Endodermal cell (in vitro differentiated cells): Measurements from ENCODE around the gene GLIS1. TPM values are rescaled to one million over a fixed set of nuclear protein-coding genes. Genes with fewer than 3 reads are reported as not detected.

ENCODE experiments used
- DNase-seq: peaks from one replicate; pipeline ENCODE4 v3.0.0-alpha.2; 2017
- H3K27ac ChIP-seq: 2 replicates; pipeline ENCODE4 v1.5.1; 2013; ENCODE audit warnings: mild to moderate bottlenecking, low read depth, low read length, moderate library complexity
- H3K27me3 ChIP-seq: 2 replicates; pipeline ENCODE4 v1.6.1; 2013; ENCODE audit warnings: mild to moderate bottlenecking, low read length, moderate library complexity; ENCODE audit not compliant: insufficient read depth, control insufficient read depth, poor library complexity, severe bottlenecking
- H3K36me3 ChIP-seq: 2 replicates; pipeline ENCODE4 v1.7.0; 2013; ENCODE audit warnings: mild to moderate bottlenecking, low read length, moderate library complexity; ENCODE audit not compliant: control insufficient read depth, insufficient read depth
- H3K4me1 ChIP-seq: one replicate; pipeline ENCODE4 v1.7.0; 2013; ENCODE audit warnings: low read length; ENCODE audit not compliant: control insufficient read depth, insufficient read depth
- H3K4me3 ChIP-seq: 2 replicates; pipeline ENCODE4 v1.5.1; 2013; ENCODE audit warnings: mild to moderate bottlenecking, low read length, moderate library complexity
- H3K9ac ChIP-seq: 2 replicates; pipeline ENCODE4 v1.6.1; 2013; ENCODE audit warnings: mild to moderate bottlenecking, low read length, moderate library complexity; ENCODE audit not compliant: poor library complexity, severe bottlenecking; ENCODE audit errors: extremely low read depth
- H3K9me3 ChIP-seq: 2 replicates; pipeline ENCODE4 v1.6.1; 2013; ENCODE audit warnings: mild to moderate bottlenecking, low read length, moderate library complexity; ENCODE audit not compliant: control insufficient read depth
- H3K27ac Mint-ChIP-seq: 2 replicates; pipeline ENCODE4 v1.8.0; 2020; ENCODE audit warnings: mixed read lengths
- H3K27me3 Mint-ChIP-seq: 2 replicates; pipeline ENCODE4 v1.8.0; 2021; ENCODE audit warnings: mild to moderate bottlenecking, mixed read lengths; ENCODE audit not compliant: insufficient read depth
- H3K36me3 Mint-ChIP-seq: 2 replicates; pipeline ENCODE4 v1.8.0; 2020; ENCODE audit warnings: low read depth, mixed read lengths
- H3K4me1 Mint-ChIP-seq: 2 replicates; pipeline ENCODE4 v1.8.0; 2020; ENCODE audit warnings: mixed read lengths
- H3K4me3 Mint-ChIP-seq: 2 replicates; pipeline ENCODE4 v1.8.0; 2020; ENCODE audit warnings: mild to moderate bottlenecking, moderate library complexity, mixed read lengths
- H3K9me3 Mint-ChIP-seq: 2 replicates; pipeline ENCODE4 v1.8.0; 2020; ENCODE audit warnings: mild to moderate bottlenecking, mixed read lengths
- WGBS, 2 experiments: methylation state at CpG; one replicate each; pipeline versions ENCODE4 v1.1.5 to v1.1.7; 2013; ENCODE audit warnings: missing lambda C conversion rate in 2 of 2, mixed read lengths in 1 of 2; ENCODE audit not compliant: insufficient coverage in 1 of 2, insufficient read length in 1 of 2; 5-methylcytosine and 5-hydroxymethylcytosine counted together
- total RNA-seq, 2 donors: library from RNA; stranded (reverse); fragmentation: NEBNext Ultra II Directional in 1 of 2; extraction: Animal tissue kit (Norgen Biotek cat#: 25700) in 1 of 2; gene quantifications; 2 replicates in 1 of 2; 3 replicates in 1 of 2; pipeline ENCODE4 v1.2.1, GENCODE V29; 2021
- TF ChIP-seq, protein P1 (sequence below): fragments of 200-600 bp; sonication (generic); conservative IDR thresholded peaks from 2 replicates; pipeline ENCODE4 v1.5.0; 2021; ENCODE audit warnings: antibody characterized with exemption, mild to moderate bottlenecking

The GLIS1 gene
- total RNA-seq, 2 donors from 2014 or later, result 2.1 to 3.9 TPM

DNA sequence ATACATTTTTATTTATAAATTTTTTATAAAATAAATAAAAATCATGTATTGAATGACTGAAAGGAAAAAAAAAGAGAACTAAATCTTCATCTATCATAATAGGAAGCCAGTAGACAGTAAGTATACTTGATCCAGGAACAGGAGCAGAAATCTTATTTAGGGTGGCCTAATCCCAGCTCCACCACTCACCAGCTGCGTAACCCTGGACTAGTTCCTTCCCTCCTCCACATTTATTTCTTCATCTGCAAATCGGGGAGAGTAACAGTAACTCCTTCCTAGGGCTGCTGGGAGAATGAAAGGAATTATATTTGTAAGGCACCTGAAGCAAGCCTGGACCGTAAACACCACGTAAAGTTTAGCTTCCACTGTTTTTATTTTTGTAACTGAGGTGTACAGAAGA, 17.9 kb downstream of the GLIS1 start:
- H3K27ac Mint-ChIP-seq, result no peak overlapping the region
- 70 to 93% methylated on average over 2 to 4 of the region's 4 CpGs for WGBS, 2 experiments
- Histone ChIP-seq H3K9me3 (no peaks in the 10 kb centered on the region), H3K27me3 (no peaks in the 10 kb centered on the region), H3K36me3 (no peaks in the 10 kb centered on the region), H3K9ac (no peak overlapping the region), H3K27ac (no peak overlapping the region), H3K4me1 (no peaks in the 10 kb centered on the region), H3K4me3 (no peak overlapping the region)
- H3K4me3 Mint-ChIP-seq, result no peak overlapping the region
- TF ChIP-seq, protein P1, sequence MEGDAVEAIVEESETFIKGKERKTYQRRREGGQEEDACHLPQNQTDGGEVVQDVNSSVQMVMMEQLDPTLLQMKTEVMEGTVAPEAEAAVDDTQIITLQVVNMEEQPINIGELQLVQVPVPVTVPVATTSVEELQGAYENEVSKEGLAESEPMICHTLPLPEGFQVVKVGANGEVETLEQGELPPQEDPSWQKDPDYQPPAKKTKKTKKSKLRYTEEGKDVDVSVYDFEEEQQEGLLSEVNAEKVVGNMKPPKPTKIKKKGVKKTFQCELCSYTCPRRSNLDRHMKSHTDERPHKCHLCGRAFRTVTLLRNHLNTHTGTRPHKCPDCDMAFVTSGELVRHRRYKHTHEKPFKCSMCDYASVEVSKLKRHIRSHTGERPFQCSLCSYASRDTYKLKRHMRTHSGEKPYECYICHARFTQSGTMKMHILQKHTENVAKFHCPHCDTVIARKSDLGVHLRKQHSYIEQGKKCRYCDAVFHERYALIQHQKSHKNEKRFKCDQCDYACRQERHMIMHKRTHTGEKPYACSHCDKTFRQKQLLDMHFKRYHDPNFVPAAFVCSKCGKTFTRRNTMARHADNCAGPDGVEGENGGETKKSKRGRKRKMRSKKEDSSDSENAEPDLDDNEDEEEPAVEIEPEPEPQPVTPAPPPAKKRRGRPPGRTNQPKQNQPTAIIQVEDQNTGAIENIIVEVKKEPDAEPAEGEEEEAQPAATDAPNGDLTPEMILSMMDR, result no peak
- no peak for DNase-seq
- no peaks in the 10 kb centered on the region for H3K9me3 Mint-ChIP-seq
- H3K36me3 Mint-ChIP-seq, result no peaks in the 10 kb centered on the region
- no peaks in the 10 kb centered on the region for H3K27me3 Mint-ChIP-seq
- H3K4me1 Mint-ChIP-seq, result peaks cover 5% of the 10 kb centered on the region

DNA sequence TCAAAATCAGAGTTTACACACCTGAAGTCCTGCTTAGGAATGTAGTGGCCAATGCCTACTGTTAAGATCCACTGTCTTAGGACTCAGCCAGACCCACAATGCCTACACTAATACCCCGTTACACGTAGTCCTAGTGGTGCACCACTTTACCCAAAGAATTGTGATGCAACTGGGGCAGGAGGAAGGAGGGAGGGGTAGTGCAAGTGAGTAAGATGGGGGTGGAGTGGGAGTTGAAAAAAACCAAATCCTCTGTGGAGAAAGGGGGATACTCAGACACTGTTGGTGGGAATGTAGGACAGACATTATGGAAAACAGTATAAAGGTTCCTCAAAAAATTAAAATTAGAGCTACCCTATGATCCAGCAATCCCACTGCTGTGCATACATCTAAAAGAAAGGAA, 19.5 kb downstream of the GLIS1 start:
- Histone ChIP-seq H3K9me3 (no peaks in the 10 kb centered on the region), H3K27me3 (no peaks in the 10 kb centered on the region), H3K4me3 (no peak overlapping the region), H3K9ac (no peak overlapping the region), H3K27ac (no peak overlapping the region), H3K36me3 (no peaks in the 10 kb centered on the region), H3K4me1 (no peaks in the 10 kb centered on the region)
- TF ChIP-seq, protein P1, result no peak
- Mint-ChIP-seq H3K36me3 (no peaks in the 10 kb centered on the region), H3K4me3 (no peak overlapping the region), H3K27me3 (no peaks in the 10 kb centered on the region), H3K27ac (no peak overlapping the region), H3K9me3 (no peaks in the 10 kb centered on the region), H3K4me1 (no peaks in the 10 kb centered on the region)
- WGBS, 2 experiments, result 90 to 100% methylated on average over 1 to 2 of the region's 2 CpGs
- no peak for DNase-seq

DNA sequence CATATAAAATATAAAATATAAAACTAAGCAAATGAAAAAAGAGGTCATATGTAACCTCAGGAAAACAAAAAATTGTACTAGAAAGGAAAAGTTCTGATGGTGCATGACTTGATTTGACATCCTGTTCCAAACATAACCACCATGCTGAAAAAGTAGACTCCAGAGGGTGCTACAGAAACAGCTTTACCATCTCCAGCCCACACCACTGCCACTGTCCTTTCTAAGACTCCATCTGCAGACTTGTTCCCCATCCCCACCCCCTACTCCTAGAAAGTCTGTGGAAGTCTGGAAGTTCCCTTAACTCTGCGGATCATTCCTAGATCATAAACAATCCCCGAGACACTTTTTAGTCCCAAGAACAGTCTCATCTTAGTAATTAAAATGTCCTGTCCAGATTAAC, 20.5 kb downstream of the GLIS1 start:
- H3K27me3 ChIP-seq, result no peaks in the 10 kb centered on the region

More for the DNA sequence above, 20.5 kb downstream of the GLIS1 start:
- no peak for DNase-seq
- no peaks in the 10 kb centered on the region for H3K9me3 Mint-ChIP-seq
- TF ChIP-seq, protein P1, result no peak
- H3K4me1 Mint-ChIP-seq, result peaks cover 3% of the 10 kb centered on the region
- Histone ChIP-seq H3K4me1 (no peaks in the 10 kb centered on the region), H3K36me3 (no peaks in the 10 kb centered on the region), H3K9ac (no peak overlapping the region), H3K9me3 (no peaks in the 10 kb centered on the region), H3K27ac (no peak overlapping the region), H3K4me3 (no peak overlapping the region)
- WGBS, 2 experiments, result 94 to 100% methylated on average over 2 of the region's 2 CpGs
- no peaks in the 10 kb centered on the region for H3K27me3 Mint-ChIP-seq
- H3K27ac Mint-ChIP-seq, result no peak overlapping the region
- H3K4me3 Mint-ChIP-seq, result no peak overlapping the region
- no peaks in the 10 kb centered on the region for H3K36me3 Mint-ChIP-seq
